DMS79 treated with DMSO at 0.1 percent for 48 hours (cell line): ENCODE measurements around the gene CFI.

Experiments used
- DNase-seq: peaks from one replicate; lab custom pipeline; 2025; lab: John Stamatoyannopoulos, UW

Gene CFI

DNA sequence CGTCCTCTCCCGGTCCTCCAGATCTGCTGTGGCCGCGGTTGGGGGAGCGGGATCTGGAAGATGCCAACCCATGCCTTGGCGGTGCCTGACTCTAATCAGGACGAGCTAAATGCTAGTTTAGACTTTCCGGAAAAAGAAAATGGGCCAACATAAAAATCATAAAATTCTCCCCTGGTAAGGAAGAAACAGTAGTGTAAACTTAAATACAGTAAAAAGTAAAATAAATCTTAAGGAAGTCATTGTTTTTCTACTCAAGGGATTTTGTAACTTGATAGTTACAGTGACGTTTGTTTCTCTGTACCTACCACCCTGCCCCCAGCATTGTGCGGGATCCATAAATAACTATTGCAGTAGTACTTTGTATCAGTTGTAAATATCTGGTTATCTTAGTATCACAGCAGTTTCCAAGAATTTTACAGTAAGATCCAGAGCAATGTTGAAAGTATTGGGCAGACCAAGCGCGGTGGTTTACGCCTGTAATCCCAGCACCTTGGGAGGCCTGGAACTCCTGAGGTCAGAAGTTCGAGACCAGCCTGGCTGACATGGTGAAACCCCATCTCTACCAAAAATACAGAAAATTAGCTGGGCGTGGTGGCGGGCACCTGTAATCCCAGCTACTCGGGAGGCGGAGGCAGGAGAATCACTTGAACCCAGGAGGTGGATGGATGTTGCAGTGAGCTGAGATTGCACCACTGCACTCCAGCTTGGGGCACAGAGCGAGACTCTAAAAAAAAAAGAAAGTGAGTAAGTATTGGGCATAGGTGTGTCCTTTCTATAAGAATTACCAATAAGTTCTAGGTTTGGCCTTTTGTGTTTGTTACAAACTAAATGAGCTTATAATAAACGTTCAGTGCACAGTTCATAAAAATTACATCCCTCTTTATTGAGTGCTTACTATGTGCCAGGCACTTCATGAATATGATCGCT lies 70.9 kb downstream of the CFI start:
- DNase-seq: no peak

GRCh38 chr4:109729718-109730618 lies 71.8 kb downstream of the CFI start, which contains the start of gene PLA2G12A:
Gene PLA2G12A, minus strand, starts transcription at chr4:109730070. Its CDS starts 261 bp downstream, at chr4:109729809.
- peak; percentile 58 for DNase-seq

DNA sequence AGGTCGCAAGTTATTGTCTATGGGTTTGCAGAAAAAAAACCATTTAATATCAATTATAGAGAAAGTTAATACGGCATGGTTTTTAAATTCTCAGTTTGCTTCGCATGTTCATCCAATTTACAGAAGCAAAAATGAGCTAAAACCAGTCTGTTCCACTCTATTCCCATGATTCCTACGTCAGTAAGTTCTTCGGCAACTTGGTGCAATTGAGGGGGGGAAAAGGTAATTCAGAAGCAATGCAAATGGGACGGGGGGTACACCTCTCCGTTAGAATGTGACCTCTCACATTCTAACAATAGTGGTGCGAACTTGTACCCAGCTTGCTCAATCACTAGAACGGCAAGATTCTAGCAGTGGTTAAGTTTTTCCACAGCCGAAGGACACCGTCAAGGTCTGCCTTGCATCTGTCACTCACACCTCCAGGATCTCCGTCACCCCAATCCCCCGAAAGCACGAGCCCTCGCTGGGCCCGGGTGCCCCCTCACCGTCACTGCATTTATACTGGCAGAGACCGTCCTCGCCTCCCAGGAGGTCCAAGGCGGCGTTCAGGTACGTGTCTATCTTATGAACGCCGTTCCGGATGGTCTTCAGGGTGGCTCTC lies 72.6 kb downstream of the CFI start:
- DNase-seq: no peak

- no peak for DNase-seq
Observed at GRCh38 chr4:109728385-109728784, 73.4 kb downstream of the CFI start.

DNA sequence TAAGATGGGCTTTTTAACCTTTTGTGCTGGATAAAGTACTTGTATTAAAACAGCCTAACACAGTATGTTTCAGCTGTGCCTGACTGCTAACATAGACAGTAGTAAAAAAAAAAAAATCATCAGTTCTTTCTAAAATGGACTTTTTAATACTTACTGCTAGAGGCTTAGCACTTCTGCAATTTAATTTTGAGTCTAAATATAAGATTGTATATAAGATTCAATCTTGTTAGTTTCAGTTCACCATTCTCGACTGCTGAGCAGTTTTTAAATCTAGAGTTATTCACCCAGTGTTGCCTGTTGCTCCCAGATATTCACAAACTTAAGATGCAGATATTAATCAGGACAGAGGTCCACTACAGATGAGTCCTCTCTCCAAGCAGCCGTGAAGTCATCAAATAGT lies 78.7 kb downstream of the CFI start:
- DNase-seq: no peak

DNA sequence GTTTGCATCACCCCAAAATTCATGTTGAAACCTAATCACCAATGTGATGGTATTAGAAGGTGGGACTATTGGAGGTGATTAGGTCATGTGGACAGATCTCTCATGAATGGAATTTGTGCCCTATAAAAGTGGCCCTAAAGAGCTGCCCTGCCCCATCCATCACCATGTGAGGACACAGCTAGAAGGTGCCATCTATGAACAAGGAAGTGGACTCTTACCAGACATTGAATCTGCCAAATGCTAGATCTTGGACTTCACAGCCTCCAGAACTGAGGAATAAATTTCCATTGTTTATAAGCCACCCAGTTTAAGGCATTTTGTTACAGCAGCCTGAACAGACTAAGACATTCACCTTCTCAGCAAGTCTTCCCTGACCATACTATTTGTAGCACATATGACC lies 79.4 kb downstream of the CFI start:
- no peak for DNase-seq

DNA sequence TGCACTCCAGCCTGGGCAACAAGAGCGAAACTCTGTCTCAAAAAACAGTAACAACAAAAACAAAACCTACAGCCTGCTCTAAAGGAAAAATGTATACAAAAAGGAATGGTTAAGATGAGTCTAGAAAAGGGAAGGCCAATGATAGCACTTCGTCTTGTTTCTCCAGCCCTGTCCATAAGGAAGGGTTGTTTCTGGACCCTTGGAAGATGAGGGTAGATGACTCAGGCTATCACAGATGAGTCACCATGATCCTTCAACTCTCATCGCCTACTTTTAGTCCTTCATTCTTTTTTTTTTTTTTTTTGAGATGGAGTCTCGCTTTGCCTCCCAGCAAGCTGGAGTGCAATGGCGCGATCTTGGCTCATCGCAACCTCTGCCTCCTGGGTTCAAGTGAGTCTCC lies 80.8 kb downstream of the CFI start:
- no peak for DNase-seq

DNA sequence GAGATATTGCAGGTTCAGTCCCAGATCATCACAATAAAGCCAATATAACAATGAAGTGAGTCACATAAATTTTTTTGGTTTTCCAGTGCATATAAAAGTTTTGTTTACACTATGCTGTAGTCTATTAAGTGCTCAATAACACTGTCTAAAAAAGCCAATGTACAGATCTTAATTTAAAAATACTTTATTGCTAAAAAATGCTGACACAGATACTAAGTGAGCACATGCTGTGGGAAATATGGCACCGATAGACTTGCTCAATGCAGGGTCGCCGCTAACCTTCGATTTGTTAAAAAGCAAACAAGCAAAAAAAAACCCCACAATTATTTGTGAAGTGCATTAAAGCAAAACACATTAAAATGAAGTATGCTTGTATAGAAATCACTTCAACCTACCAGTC lies 82.2 kb downstream of the CFI start:
- DNase-seq: no peak

DNA sequence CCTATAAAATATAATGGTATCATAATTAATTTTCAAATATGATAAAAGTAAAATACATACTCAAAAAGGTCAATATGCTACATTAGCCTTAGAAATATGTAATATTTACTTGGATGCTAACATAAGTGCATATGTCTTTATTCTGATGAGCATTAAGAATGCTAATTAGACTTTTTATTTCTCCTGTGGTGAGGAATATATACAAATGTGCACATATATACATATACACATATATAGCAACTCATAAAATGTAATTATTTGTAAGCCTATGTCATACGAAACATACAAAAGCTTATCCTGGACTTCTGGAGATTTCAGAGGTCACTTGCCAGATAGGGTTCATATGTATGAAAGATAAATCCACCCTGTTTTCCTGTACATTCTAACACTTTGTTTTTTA lies 83.0 kb downstream of the CFI start:
- no peak for DNase-seq

- no peak for DNase-seq
Observed at GRCh38 chr4:109713500-109713899, 88.3 kb downstream of the CFI start.

DNA sequence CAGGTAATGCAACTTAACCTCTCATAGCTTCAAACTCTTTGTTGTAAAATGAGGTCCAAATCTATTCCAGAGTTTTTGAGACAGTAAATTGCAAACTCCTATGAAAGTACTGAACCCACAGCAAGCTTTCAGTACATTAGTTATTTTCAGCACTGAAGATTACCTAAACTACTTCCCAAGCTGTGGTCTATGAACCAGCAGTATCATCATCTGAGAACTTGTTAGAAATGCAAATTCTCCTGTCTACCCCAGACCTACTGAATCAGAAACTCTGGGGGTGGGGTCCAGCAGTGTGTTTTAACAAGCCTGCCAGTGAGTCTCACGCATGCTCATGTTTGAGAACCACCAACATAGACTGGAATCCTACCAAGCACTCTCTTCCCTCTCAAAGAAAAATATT lies 92.8 kb downstream of the CFI start:
- DNase-seq: no peak

DNA sequence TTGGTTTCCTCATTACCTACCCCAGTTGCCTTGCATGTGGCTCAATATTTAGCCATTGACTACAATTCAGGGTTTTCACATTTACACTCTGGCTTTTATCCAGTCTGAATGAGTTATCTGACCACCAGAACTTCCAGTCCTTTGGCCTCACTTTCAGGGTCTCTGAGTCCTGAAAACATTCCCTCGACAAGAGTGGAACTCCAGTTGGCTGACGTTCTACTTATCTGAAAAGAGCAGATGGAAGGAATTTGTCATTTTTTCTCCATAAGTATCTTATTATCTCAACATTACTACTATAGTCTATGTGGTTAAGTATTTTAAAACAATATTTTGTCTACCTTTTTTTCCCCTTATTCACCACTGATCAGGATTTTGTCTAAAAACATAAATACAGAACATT lies 93.4 kb downstream of the CFI start:
- no peak for DNase-seq

GRCh38 chr4:109703664-109704361 lies 98.0 kb downstream of the CFI start:
- DNase-seq: peak; percentile 2

DNA sequence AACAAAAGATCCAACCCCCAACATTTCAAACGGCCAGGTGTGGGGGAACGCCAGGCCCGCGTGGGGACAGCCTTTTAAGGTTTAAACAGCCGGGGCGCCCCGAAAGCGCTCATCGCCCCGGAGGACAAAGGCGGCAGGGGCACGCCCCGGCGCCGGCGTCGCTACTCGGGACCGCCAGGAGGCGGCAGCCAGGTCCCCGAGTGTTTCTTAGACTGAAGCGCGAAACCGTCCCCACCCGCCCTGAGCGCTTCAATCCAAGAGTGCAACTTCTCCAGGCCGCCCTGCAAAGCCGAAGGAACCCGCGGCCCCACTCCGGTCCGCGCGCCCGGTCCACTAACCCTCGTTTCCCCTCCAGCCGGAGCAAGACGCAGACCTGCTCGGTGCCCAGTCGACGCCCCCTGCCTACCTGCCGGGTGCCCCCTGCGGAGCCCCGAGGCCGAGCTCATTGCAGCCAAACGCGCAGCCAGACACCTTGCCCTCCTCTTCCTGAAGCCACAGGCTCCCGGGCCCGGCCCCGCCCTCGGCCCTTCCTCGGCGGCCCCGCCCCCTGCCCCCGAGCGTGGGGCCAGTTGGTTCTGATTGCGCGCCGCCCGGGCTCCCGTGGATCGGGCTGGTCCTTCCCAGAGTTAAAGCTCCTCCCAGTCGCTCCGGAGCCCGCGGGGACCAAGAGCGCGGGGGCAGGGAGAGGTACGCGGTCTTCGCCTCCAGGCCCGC lies 98.7 kb downstream of the CFI start, which contains the start of gene CASP6:
TSS of gene CASP6 (minus strand) at position 496 of the 714 bp plus-strand sequence. CDS start at position 446, 50 bp downstream.
- peak; percentile 34 for DNase-seq

- peak; percentile 31 for DNase-seq
Observed at GRCh38 chr4:109701566-109702410, 100.0 kb downstream of the CFI start.

DNA sequence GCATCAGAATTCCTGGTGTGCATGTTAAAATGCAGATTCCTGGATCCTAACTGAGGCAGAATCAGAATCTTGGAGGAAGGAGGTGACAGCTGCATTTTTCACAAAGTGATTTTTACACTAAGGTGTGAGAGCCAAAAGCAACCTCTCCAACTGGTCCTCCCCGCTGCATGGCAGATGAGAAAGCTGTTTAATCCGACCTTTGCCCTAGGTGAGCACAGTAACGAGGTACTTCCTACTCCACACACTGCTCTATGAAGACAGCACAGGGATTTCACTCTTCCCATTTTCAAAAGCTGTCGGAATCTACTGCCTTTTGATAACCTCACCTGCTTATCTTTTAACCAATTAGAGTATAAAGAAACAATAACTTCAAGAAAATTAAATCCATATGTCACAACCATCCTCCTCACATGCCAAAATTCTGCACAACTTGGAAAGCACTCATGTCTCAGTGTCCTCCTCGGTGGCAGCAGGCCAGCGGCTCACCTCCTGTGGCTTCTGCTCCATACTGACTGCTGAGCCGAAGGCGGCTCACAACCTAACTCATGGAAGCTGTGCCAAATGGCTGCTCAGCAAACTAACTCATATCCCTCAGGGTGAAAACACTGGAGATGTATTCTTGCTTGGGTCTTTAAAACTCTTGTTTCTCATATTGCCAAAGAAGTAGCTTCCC lies 102.1 kb downstream of the CFI start:
- no peak for DNase-seq

DNA sequence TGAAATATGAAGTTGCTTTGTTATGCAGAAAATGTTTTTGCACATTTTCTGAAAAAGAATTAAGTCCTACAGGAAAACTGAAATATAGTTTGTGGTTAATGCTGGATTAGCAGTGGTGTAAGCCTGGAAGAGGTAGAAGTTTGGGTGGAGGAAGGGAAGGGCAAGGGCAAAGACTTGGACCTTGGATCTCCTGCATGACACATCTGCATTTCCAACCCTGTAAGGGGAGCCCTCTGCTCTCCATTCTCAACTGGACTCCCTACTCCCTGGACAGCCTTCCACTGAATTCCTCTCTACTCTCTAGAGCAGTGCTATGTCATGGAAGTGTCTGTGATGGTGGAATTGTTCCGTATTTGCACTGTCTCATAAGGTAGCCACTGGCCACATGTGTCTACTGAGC lies 103.1 kb downstream of the CFI start:
- DNase-seq: no peak

DNA sequence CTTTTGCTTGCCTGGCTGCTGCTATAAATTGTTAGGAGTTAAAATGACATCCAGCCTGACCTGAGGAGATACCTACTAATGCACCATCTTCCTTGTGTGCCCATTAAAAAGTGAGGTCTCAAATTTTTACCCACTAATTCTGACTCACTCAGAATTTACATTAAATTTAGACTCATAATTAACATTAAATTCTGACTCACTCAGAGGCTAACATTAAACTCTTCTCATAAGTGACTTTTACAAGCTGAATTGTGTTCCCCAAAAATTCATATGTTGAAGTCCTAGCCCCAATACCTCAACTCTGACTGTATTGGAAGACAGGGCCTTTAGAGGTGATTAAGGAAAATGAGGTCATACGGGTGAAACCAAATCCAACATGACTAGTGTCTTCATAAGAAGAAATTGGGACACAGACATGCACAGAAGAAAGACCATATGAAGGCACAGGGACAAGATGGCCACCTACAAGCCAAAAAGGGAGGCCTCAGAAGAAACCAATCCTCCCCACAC lies 110.3 kb downstream of the CFI start:
- no peak for DNase-seq
